Heart left ventricle (tissue), 16 donors: Measurements from ENCODE around the gene MYO5A. TPM values are rescaled to one million over a fixed set of nuclear protein-coding genes. Genes with fewer than 3 reads are reported as not detected.
"Not testable (repeated sequence)": the region's sequence is repeated elsewhere in the genome, so short reads cannot be mapped to it uniquely, and the experiment has no call there.

Experiments used
- ATAC-seq, 4 donors: fragments of 200-7000 bp; cut with Tn5 transposase; one replicate each; pipeline ENCODE4 v1.9.1; 2020 to 2022; ENCODE audit warnings: moderate library complexity in 4 of 4, mild to moderate bottlenecking in 3 of 4, moderate number of reproducible peaks in 1 of 4
- DNase-seq, 5 donors: peaks; one replicate each; pipeline ENCODE4 v3.0.0-alpha.2; 2020
- H3K27ac ChIP-seq, 12 donors: fragments of 200-600 bp; sonication (generic) in 4 of 12; one replicate each; pipeline versions ENCODE4 v1.5.0 to v1.8.0; 2016 to 2022; ENCODE audit warnings: mild to moderate bottlenecking in 2 of 12
- H3K27me3 ChIP-seq, 9 donors: fragments of 200-600 bp; sonication (generic) in 2 of 9; one replicate each; pipeline versions ENCODE4 v1.5.1 to v1.8.0; 2016 to 2022; ENCODE audit warnings: mild to moderate bottlenecking in 3 of 9
- H3K36me3 ChIP-seq, 9 donors: fragments of 200-600 bp; sonication (generic) in 2 of 9; one replicate each; pipeline versions ENCODE4 v1.5.0 to v1.8.0; 2018 to 2022; ENCODE audit warnings: mild to moderate bottlenecking in 2 of 9
- H3K4me1 ChIP-seq, 12 donors: fragments of 200-600 bp; sonication (generic) in 4 of 12; one replicate each; pipeline versions ENCODE4 v1.5.0 to v1.8.0; 2016 to 2022; ENCODE audit warnings: mild to moderate bottlenecking in 3 of 12
- H3K4me3 ChIP-seq, 12 donors: fragments of 200-600 bp; sonication (generic) in 4 of 12; one replicate each; pipeline versions ENCODE4 v1.5.0 to v1.8.0; 2017 to 2022; ENCODE audit warnings: mild to moderate bottlenecking in 9 of 12, moderate library complexity in 4 of 12
- H3K9me3 ChIP-seq, 12 donors: fragments of 200-600 bp; sonication (generic) in 4 of 12; one replicate each; pipeline versions ENCODE4 v1.5.0 to v1.8.0; 2016 to 2022; ENCODE audit warnings: mild to moderate bottlenecking in 1 of 12
- CTCF ChIP-seq, 12 donors: fragments of 200-600 bp; sonication (generic) in 4 of 12; IDR thresholded peaks; one replicate each; pipeline versions ENCODE4 v1.5.0 to v1.8.0; 2018 to 2022; ENCODE audit warnings: antibody characterized with exemption in 12 of 12, mild to moderate bottlenecking in 5 of 12
- POLR2A ChIP-seq, 2 donors: fragments of 450-650 bp; IDR thresholded peaks; one replicate each; pipeline ENCODE4 v1.6.1; 2017; ENCODE audit warnings: antibody characterized with exemption in 2 of 2, mild to moderate bottlenecking in 2 of 2, moderate library complexity in 2 of 2
- WGBS, 4 donors: extraction: QIAGEN DNeasy Blood & Tissue Kit in 2 of 4; methylation state at CpG; one replicate each; pipeline versions ENCODE4 v1.1.5 to v1.1.7; 2013 to 2018; 5-methylcytosine and 5-hydroxymethylcytosine counted together
- intact Hi-C, 10 donors: fragments of 100-400 bp; cut with DNase I; formaldehyde crosslinking; loops; one replicate each; pipeline versions ENCODE4 v1.11.1 to v1.14.2; 2022
- polyA plus RNA-seq, 2 donors: library from polyadenylated mRNA; stranded (reverse); fragments of 200-250 nt; gene quantifications; one replicate each; pipeline ENCODE4 v1.2.3, GENCODE V29; 2013
- total RNA-seq, 9 donors: library from RNA; depleted of rRNA in 2 of 9; stranded (reverse); fragments of >200 nt in 2 of 9; fragmentation: NEBNext Ultra II Directional in 3 of 9; extraction: Animal tissue kit (Norgen Biotek cat#: 25700) in 3 of 9; gene quantifications; one replicate each; pipeline versions ENCODE4 v1.1.0 to v1.2.4, GENCODE V29; 2016 to 2023
- donor health status: ischemic (EF 13 %, LVEDD 7.1; RV severe dilation, severe dysfunction).
- donor health status: healthy with polysubstance abuse.
- donor health status: DM: no; HTN: yes; CAD: no.
- donor health status: DM: no; HTN: no; CAD: no.
- donor health status: ischemic (EF 25% LVEDD 6.9; RV normal size, moderate dysfunction).
- donor health status: ischemic (EF 25% LVEDD 5.7; RV mildly dilated, moderate dysfunction).
- donor health status: healthy.
- donor health status: DM: yes; HTN: yes; CAD: no.
- donor health status: ischemic (EF 35%, LVEDD 5.7; RV mildly dilated, moderate dysfunction).
- donor health status: nonischemic (EF 11% LVEDD 7.7; RV severe dilation, severe dysfunction).
- donor health status: DM: yes; HTN: yes; CAD: no.
- donor health status: PGD.
- donor health status: ischemic (EF 29% LVEDD 5.4; RV normal size, mild dysfunction).
- donor health status: nonischemic (EF 23%, LVEDD 6.1; RV moderate dilation, normal function).

Gene MYO5A
- total and polyA plus RNA-seq, 11 donors, result 3.2 to 29.6 (median 6.9) TPM

- Histone ChIP-seq H3K9me3 (peaks cover 0 to 6% (median 0%) of the 10 kb centered on the region in 12 donors), H3K4me1 (peaks cover 0 to 8% (median 0%) of the 10 kb centered on the region in 12 donors), H3K27ac (no peak overlapping the region), H3K4me3 (no peak overlapping the region), H3K27me3 (no peaks in the 10 kb centered on the region), H3K36me3 (peaks cover 0 to 14% (median 0%) of the 10 kb centered on the region in 9 donors)
- DNase-seq (no peak), ATAC-seq (no peak)
- intact Hi-C loops, result no loop called here
- TF ChIP-seq POLR2A (IDR thresholded peaks at IDR 0.05), result no peak
- TF ChIP-seq CTCF (IDR thresholded peaks at IDR 0.05), result no peak
- WGBS, 4 donors, result 93 to 96% (median 95%) methylated on average over 3 of the region's 3 CpGs
Observed at GRCh38 chr15:52421029-52421428, 107.7 kb downstream of the MYO5A start.

- H3K4me3 ChIP-seq, result no peak overlapping the region
- H3K4me1 ChIP-seq, result peaks cover 0 to 13% (median 0%) of the 10 kb centered on the region in 12 donors
- peaks cover 0 to 6% (median 0%) of the 10 kb centered on the region in 12 donors for H3K9me3 ChIP-seq
- 43 to 54% (median 46%) methylated on average over 1 of the region's 1 CpG for WGBS, 4 donors
- intact Hi-C loops, result loop anchor here in 1 of 10 donors (10.0 kb wide), 1 partner anchor 95 kb away; no protein-coding TSS in a partner anchor
- no peak for DNase-seq
- no peak for ATAC-seq
- TF ChIP-seq CTCF (IDR thresholded peaks at IDR 0.05) (no peak), POLR2A (IDR thresholded peaks at IDR 0.05) (no peak)
- H3K27ac ChIP-seq, result no peak overlapping the region
- H3K36me3 ChIP-seq, result peaks cover 0 to 9% (median 0%) of the 10 kb centered on the region in 9 donors
- no peaks in the 10 kb centered on the region for H3K27me3 ChIP-seq
Observed at GRCh38 chr15:52419494-52419893, 109.2 kb downstream of the MYO5A start.

- no peak overlapping the region for H3K4me3 ChIP-seq
- 77 to 89% (median 83%) methylated on average over 2 of the region's 2 CpGs for WGBS, 4 donors
- H3K27me3 ChIP-seq, result no peaks in the 10 kb centered on the region
- H3K9me3 ChIP-seq, result peaks cover 0 to 6% (median 0%) of the 10 kb centered on the region in 12 donors
- no peak for TF ChIP-seq CTCF (IDR thresholded peaks at IDR 0.05)
- no peak for TF ChIP-seq POLR2A (IDR thresholded peaks at IDR 0.05)
- intact Hi-C loops, result loop anchor here in 1 of 10 donors (10.0 kb wide), 1 partner anchor 97 kb away; no protein-coding TSS in a partner anchor
- ATAC-seq (no peak), DNase-seq (no peak)
- peaks cover 0 to 14% (median 0%) of the 10 kb centered on the region in 9 donors for H3K36me3 ChIP-seq
- H3K4me1 ChIP-seq, result peaks cover 0 to 13% (median 0%) of the 10 kb centered on the region in 12 donors
- no peak overlapping the region for H3K27ac ChIP-seq
Observed at GRCh38 chr15:52417957-52418356, 110.7 kb downstream of the MYO5A start.

- WGBS, 4 donors, result 64 to 81% (median 68%) methylated on average over 3 of the region's 3 CpGs
- no peak for TF ChIP-seq CTCF (IDR thresholded peaks at IDR 0.05)
- no peak for TF ChIP-seq POLR2A (IDR thresholded peaks at IDR 0.05)
- Histone ChIP-seq H3K4me3 (no peak overlapping the region), H3K36me3 (peaks cover 0 to 14% (median 0%) of the 10 kb centered on the region in 9 donors), H3K27me3 (no peaks in the 10 kb centered on the region), H3K9me3 (peaks cover 0 to 6% (median 0%) of the 10 kb centered on the region in 12 donors), H3K4me1 (peaks cover 0 to 13% (median 0%) of the 10 kb centered on the region in 12 donors), H3K27ac (no peak overlapping the region)
- intact Hi-C loops, result loop anchor here in 1 of 10 donors (10.0 kb wide), 1 partner anchor 97 kb away; no protein-coding TSS in a partner anchor
- ATAC-seq (peak in 2 of 4 donors; percentile 11 to 31), DNase-seq (no peak)
Observed at GRCh38 chr15:52417521-52417920, 111.2 kb downstream of the MYO5A start.

GRCh38 chr15:52416566-52416965 is 112.1 kb downstream of the MYO5A start:
- H3K27ac ChIP-seq, H3K4me3 ChIP-seq, ATAC-seq, H3K9me3 ChIP-seq, H3K27me3 ChIP-seq, DNase-seq: not testable (repeated sequence)
- H3K36me3 ChIP-seq, result peaks cover 0 to 15% (median 0%) of the 10 kb centered on the region in 9 donors
- 78 to 92% (median 83%) methylated on average over 1 of the region's 1 CpG for WGBS, 4 donors
- peaks cover 0 to 13% (median 0%) of the 10 kb centered on the region in 12 donors for H3K4me1 ChIP-seq
- intact Hi-C loops, result loop anchor here in 1 of 10 donors (10.0 kb wide), 1 partner anchor 98 kb away; no protein-coding TSS in a partner anchor
